NCI-H2196 treated with DMSO at 0.1 percent for 48 hours (cell line): ENCODE results near the gene CACNA1A.

Source experiments
- DNase-seq: peaks from one replicate; lab custom pipeline; 2025; ENCODE audit not compliant: unreplicated experiment; lab: John Stamatoyannopoulos, UW

CACNA1A gene

GRCh38 chr19:13314761-13315160 is 191.5 kb downstream of the CACNA1A start:
- DNase-seq, result no peak

- no peak for DNase-seq
These were observed 192.4 kb downstream of the CACNA1A start for GRCh38 chr19:13313875-13314274.

- no peak for DNase-seq
These were observed 196.4 kb downstream of the CACNA1A start for GRCh38 chr19:13309864-13310263.

- DNase-seq, result no peak
These were observed 202.7 kb downstream of the CACNA1A start for GRCh38 chr19:13303381-13304129.

- no peak for DNase-seq
These were observed 203.6 kb downstream of the CACNA1A start for GRCh38 chr19:13302526-13303270.

- no peak for DNase-seq
These were observed 204.5 kb downstream of the CACNA1A start for GRCh38 chr19:13301627-13302334.

GRCh38 chr19:13300421-13301030 is 205.8 kb downstream of the CACNA1A start:
- no peak for DNase-seq

GRCh38 chr19:13299838-13300237 is 206.4 kb downstream of the CACNA1A start:
- DNase-seq, result no peak

- no peak for DNase-seq
These were observed 207.5 kb downstream of the CACNA1A start for GRCh38 chr19:13298565-13299481.

- no peak for DNase-seq
These were observed 209.3 kb downstream of the CACNA1A start for GRCh38 chr19:13297023-13297422.

GRCh38 chr19:13294812-13295567 is 211.3 kb downstream of the CACNA1A start:
- no peak for DNase-seq

GRCh38 chr19:13291913-13292312 is 214.4 kb downstream of the CACNA1A start:
- no peak for DNase-seq

- no peak for DNase-seq
These were observed 215.5 kb downstream of the CACNA1A start for GRCh38 chr19:13290741-13291140.

GRCh38 chr19:13289295-13289694 is 217.0 kb downstream of the CACNA1A start:
- DNase-seq, result no peak

- DNase-seq, result no peak
These were observed 219.9 kb downstream of the CACNA1A start for GRCh38 chr19:13286195-13286985.

GRCh38 chr19:13284929-13285928 is 221.1 kb downstream of the CACNA1A start:
- no peak for DNase-seq

- no peak for DNase-seq
These were observed 222.4 kb downstream of the CACNA1A start for GRCh38 chr19:13283871-13284270.
